Activated T-helper 9 cell treated with anti-CD3 and anti-CD28 coated beads, Interleukin-2, amount 50 U/mL, for 16 hours (primary cell): ENCODE data around the gene DEAF1.
"Not testable (repeated sequence)": the region's sequence is repeated elsewhere in the genome, so short reads cannot be mapped to it uniquely, and the experiment has no call there.

Experiments used
- DNase-seq: peaks from one replicate; pipeline ENCODE4 v3.0.0-alpha.2; 2020; ENCODE audit warnings: low read depth

The DEAF1 gene

GRCh38 chr11:680476-680875 lies 14.5 kb downstream of the DEAF1 start:
- no peak for DNase-seq

- DNase-seq: no peak
These were observed 15.5 kb downstream of the DEAF1 start for GRCh38 chr11:679271-680207.

DNA sequence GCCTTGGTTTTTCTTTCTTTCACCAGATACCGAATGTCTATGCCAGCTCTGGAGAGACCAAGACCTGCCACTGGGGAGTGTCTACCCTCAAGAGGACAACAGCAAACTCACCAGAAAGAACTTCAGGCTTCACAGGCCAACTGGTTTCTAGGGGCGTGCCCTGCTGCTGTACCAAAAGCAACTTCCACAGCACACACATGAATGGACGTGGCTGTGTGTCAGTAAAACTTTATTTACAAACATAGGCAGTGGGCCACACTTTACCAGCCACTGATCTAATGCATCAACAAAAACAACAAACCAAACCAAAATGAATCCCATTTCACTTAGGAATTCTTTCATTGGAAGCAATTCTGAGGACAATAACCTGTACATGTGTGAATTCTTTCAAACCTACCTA lies 16.7 kb downstream of the DEAF1 start:
- no peak for DNase-seq

DNA sequence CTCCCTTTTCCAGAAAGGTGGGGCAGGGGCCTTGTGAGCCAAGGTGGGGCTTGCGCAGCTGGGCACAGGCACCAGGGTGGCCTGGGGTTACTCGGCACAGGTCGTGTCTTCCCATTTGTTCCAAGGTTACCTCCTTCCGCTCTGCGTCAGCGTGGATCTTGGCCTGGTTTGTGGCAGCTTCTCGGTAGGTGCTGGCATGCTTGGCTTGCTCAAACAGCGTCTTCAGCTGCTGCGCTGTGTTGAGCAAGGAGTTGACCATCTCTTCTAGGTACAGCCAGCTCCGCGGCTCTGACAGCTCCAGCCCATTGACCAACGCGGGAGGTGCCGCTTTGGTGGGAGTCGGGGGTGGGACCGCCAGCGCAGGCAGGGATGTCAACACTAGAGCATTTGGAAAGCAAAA lies 20.6 kb downstream of the DEAF1 start:
- no peak for DNase-seq

GRCh38 chr11:673866-674265 lies 21.2 kb downstream of the DEAF1 start:
- no peak for DNase-seq

- no peak for DNase-seq
These were observed 29.2 kb downstream of the DEAF1 start for GRCh38 chr11:665704-666281.

GRCh38 chr11:665062-665703 lies 29.8 kb downstream of the DEAF1 start:
- DNase-seq: no peak

- DNase-seq: no peak
These were observed 32.2 kb downstream of the DEAF1 start for GRCh38 chr11:662689-663274.

GRCh38 chr11:660681-661444 lies 34.2 kb downstream of the DEAF1 start:
- DNase-seq: no peak

DNA sequence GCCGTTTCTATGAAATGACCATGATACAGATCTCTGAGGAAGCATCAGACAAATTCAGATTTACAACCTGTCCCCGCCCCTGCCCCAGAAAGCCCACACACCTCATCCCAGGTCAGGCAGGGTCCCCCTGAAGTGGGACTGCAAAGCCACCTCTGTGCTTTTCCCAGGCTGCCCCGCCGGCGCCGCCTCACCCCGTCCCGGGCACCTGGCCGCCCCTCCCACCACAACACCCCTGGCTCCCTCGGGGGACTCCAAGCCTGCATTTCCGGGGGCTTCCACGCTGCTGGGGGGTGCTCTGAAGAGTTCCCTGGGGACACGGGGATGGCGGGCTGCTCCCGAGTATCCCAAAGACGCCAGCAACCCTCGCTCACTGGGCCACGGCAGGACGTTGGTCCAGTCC lies 34.7 kb downstream of the DEAF1 start:
- no peak for DNase-seq

GRCh38 chr11:659532-660085 lies 35.4 kb downstream of the DEAF1 start:
- DNase-seq: no peak

- DNase-seq: no peak
These were observed 37.3 kb downstream of the DEAF1 start for GRCh38 chr11:657691-658126.

DNA sequence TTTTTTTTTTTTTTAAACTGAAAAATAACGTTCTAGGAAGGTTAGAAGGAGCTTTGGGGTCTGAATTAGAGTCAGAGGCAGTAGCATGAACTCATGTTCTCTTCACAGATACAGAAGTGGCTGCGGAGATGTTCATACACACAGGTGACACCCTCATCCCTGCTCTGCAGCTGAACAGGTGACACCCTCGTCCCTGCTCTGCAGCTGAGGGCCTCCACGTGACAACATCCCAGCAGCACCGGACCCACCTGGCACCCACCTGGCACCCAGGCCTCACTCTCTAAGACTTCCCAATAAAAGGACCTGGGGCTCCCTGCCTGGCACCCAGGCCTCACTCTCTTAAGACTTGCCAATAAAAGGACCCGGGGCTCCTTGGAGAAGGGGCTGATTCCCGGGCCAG lies 38.2 kb downstream of the DEAF1 start:
- no peak for DNase-seq

DNA sequence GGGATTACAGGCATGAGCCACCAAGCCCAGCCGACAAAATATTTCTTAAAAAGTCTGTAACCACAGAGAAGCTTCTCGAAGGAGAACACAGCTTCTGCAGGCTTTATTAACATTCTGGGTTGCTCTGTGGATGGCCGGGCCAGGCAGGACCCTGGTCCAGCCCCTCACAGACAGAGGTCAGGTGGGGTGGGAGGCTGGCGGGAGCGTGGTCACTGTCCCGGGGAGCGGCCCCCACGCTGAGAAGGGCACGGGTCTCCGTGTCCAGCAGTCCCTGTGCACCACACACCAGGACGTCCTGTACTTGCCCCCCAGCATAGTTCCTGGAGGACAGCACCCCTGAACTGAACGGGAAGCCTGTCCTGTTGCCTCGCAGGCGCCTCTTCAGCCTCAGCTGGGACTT lies 38.6 kb downstream of the DEAF1 start:
- no peak for DNase-seq

DNA sequence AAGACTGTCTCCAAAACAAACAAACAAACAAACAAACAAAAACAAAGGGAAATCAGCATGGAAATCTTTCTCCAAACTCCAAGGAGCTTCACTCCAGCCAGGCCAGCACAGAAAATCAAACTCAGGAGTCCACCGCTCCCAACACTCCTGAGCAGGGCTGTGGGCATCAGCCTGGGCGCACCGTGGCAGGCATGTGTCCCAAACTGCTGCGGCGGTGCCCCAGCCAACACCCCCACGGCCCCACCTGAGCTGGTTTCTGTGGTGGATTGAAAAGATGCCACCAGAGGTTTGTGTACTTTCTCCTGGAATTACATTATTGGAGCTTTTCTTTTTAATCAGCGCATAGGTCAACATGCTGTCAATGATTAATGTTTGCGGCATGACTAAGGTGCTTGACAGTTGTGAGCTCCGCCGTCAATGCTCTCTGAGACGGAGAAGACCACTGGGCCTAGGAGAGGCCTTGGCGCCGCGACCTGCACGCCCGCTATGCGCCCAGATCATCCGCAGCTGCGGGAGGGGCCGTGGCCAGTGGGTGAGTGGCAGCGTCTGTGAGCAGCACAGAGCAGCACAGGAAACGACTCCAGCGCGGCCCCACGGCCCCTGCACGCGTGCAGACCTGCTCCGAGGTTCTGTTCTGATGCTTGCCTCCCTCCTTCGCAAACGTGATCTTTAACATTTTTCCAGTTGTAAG lies 39.8 kb downstream of the DEAF1 start:
- DNase-seq: no peak

DNA sequence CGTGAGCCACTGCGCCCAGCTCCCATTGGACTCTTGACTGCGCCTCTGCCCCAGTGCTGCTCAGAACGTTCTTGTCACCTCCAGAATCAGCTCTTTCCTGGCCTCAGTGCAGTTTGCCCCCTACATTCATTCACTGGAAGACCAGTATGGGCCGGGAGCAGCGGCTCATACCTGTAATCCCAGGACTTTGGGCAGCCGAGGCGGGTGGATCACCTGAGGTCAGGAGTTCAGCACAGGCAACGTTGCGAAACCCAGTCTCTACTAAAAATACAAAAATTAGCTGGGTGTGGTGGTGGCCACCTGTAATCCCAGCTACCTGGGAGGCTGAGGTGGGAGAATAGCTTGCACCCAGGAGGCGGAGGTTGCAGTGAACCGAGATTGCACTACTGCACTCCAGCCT lies 40.6 kb downstream of the DEAF1 start:
- not testable (repeated sequence) for DNase-seq

- DNase-seq: no peak
These were observed 41.2 kb downstream of the DEAF1 start for GRCh38 chr11:653837-654236.

DNA sequence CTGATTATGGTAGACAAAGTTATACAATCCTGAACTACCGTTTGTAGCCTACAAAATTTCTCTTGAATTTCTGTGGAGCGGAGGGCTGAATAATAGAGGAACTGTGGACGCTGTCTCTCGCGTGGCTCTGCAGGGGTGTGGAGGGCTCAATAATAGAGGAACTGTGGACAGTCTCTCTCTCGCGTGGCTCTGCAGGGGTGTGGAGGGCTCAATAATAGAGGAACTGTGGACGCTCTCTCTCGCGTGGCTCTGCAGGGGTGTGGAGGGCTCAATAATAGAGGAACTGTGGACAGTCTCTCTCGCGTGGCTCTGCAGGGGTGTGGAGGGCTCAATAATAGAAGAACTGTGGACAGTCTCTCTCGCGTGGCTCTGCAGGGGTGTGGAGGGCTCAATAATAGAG lies 41.9 kb downstream of the DEAF1 start:
- not testable (repeated sequence) for DNase-seq

DNA sequence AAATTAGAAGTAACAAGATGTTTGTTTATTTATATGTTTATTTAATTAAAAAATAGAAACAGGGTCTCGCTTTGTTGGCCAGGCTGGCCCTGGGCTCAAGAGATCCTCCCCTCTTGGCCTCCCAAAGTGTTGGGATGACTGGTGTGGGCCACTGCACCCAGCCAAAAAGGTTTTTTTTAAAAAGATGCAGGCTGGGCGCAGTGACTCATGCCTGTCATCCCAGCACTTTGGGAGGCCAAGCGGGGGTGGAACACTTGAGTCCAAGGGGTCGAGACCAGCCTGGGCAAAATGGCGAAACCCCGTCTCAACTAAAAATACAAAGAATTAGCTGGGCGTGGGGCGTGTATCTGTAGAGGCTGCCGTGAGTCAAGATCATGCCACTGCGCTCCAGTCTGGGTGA lies 44.5 kb downstream of the DEAF1 start:
- DNase-seq: no peak

DNA sequence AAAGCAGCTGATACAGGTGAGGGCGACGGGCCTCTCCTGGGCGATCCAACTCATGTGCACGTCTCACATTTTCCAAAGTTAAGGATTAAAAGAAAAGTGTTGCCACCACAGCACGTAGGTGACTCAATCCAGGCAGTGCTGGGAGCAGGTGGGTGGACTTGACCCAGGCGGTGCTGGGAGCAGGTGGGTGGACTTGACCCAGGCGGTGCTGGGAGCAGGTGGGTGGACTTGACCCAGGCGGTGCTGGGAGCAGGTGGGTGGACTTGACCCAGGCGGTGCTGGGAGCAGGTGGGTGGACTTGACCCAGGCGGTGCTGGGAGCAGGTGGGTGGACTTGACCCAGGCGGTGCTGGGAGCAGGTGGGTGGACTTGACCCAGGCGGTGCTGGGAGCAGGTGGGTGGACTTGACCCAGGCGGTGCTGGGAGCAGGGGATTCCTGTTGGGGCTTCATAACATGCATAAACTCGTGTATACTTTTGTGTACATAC lies 47.3 kb downstream of the DEAF1 start:
- not testable (repeated sequence) for DNase-seq

DNA sequence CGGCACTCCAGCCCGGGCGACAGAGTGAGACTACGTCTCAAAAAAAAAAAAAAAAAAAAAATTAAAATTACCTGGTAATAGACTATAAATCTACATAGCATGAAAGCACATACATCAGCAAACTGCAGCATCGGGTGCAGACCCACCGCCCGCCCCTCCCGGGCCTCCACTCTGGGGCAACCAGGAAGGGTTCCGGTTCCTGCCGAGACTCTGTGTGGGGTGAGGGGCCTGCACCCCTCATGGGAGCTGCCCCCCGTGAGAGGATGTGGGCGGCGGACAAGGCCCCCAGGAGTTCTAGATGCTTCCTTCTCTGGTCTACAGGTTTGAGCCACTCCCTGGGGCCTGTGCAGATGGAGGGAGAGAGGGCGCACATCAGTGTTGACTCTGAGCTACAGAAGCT lies 48.8 kb downstream of the DEAF1 start:
- DNase-seq: no peak
